H9 (cell line): ENCODE results near the gene ERC2. TPM values are rescaled to one million over a fixed set of nuclear protein-coding genes. Genes with fewer than 3 reads are reported as not detected.

ENCODE experiments used
- DNase-seq: peaks from one replicate; pipeline ENCODE4 v3.0.0-alpha.2; 2017
- H2AFZ ChIP-seq: one replicate; pipeline ENCODE4 v1.6.1; 2013; ENCODE audit warnings: mild to moderate bottlenecking, low read length, control low read depth, moderate library complexity
- H2AK5ac ChIP-seq: 2 replicates; pipeline ENCODE4 v1.6.1; 2013; ENCODE audit warnings: low read length, control low read depth, mixed read lengths; ENCODE audit not compliant: insufficient read length
- H2BK120ac ChIP-seq: one replicate; pipeline ENCODE4 v1.6.1; 2013; ENCODE audit warnings: low read depth, mild to moderate bottlenecking, low read length, control low read depth, inconsistent platforms; ENCODE audit not compliant: poor library complexity, severe bottlenecking
- H2BK12ac ChIP-seq: 2 replicates; pipeline ENCODE4 v1.6.1; 2013; ENCODE audit warnings: low read length, control low read depth, mixed read lengths, low read depth; ENCODE audit not compliant: insufficient read length
- H2BK15ac ChIP-seq: 2 replicates; pipeline ENCODE4 v1.6.1; 2013; ENCODE audit warnings: low read depth, low read length, control low read depth
- H2BK20ac ChIP-seq: one replicate; pipeline ENCODE4 v1.6.1; 2013; ENCODE audit warnings: low read depth, mild to moderate bottlenecking, low read length, control low read depth, inconsistent platforms; ENCODE audit not compliant: poor library complexity, severe bottlenecking
- H2BK5ac ChIP-seq: 2 replicates; pipeline ENCODE4 v1.6.1; 2013; ENCODE audit warnings: low read length, control low read depth, mixed read lengths; ENCODE audit not compliant: insufficient read length
- H3K14ac ChIP-seq: 2 replicates; pipeline ENCODE4 v1.6.1; 2013; ENCODE audit warnings: low read length, control low read depth; ENCODE audit not compliant: insufficient read depth
- H3K18ac ChIP-seq: 2 replicates; pipeline ENCODE4 v1.6.1; 2013; ENCODE audit warnings: low read depth, mild to moderate bottlenecking, mixed read lengths, low read length, control low read depth; ENCODE audit not compliant: insufficient read length
- H3K23ac ChIP-seq: 2 replicates; pipeline ENCODE4 v1.6.1; 2013; ENCODE audit warnings: low read length, control low read depth, mixed read lengths, low read depth; ENCODE audit not compliant: insufficient read length
- H3K23me2 ChIP-seq: 2 replicates; pipeline ENCODE4 v1.6.1; 2013; ENCODE audit warnings: low read depth, mild to moderate bottlenecking, mixed read lengths, low read length, control low read depth; ENCODE audit not compliant: insufficient read length, poor library complexity, severe bottlenecking
- H3K27ac ChIP-seq: 2 replicates; pipeline ENCODE4 v1.5.1; 2013; ENCODE audit warnings: low read length, control low read depth, mixed read lengths, low read depth; ENCODE audit not compliant: insufficient read length
- H3K27me3 ChIP-seq: 2 replicates; pipeline ENCODE4 v1.6.1; 2013; ENCODE audit warnings: low read length, control low read depth, inconsistent platforms; ENCODE audit not compliant: insufficient read depth
- H3K4ac ChIP-seq: 2 replicates; pipeline ENCODE4 v1.6.1; 2013; ENCODE audit warnings: low read depth, mild to moderate bottlenecking, control low read depth, inconsistent platforms, low read length, moderate library complexity
- H3K4me1 ChIP-seq: 2 replicates; pipeline ENCODE4 v1.6.1; 2013; ENCODE audit warnings: low read length, control low read depth, inconsistent platforms; ENCODE audit not compliant: insufficient read depth
- H3K4me2 ChIP-seq: 2 replicates; pipeline ENCODE4 v1.6.1; 2013; ENCODE audit warnings: low read length, control low read depth, mixed read lengths; ENCODE audit not compliant: insufficient read length, insufficient read depth
- H3K56ac ChIP-seq: 2 replicates; pipeline ENCODE4 v1.6.1; 2013; ENCODE audit warnings: low read depth, mild to moderate bottlenecking, mixed read lengths, low read length, control low read depth; ENCODE audit not compliant: insufficient read length
- H3K79me1 ChIP-seq: 2 replicates; pipeline ENCODE4 v1.6.1; 2013; ENCODE audit warnings: low read depth, mild to moderate bottlenecking, moderate library complexity, low read length, control low read depth, inconsistent platforms; ENCODE audit not compliant: insufficient read depth, poor library complexity, severe bottlenecking
- H3K79me2 ChIP-seq: 2 replicates; pipeline ENCODE4 v1.6.1; 2013; ENCODE audit warnings: low read length, control low read depth, inconsistent platforms; ENCODE audit not compliant: insufficient read depth
- H3K9ac ChIP-seq: 2 replicates; pipeline ENCODE4 v1.6.1; 2013; ENCODE audit warnings: low read length, control low read depth, mixed read lengths; ENCODE audit not compliant: insufficient read length; ENCODE audit errors: extremely low read depth
- H3K9me3 ChIP-seq: one replicate; pipeline ENCODE4 v1.6.1; 2013; ENCODE audit warnings: low read depth, low read length, inconsistent platforms; ENCODE audit not compliant: control insufficient read depth
- H3T11ph ChIP-seq: one replicate; pipeline ENCODE4 v1.6.1; 2013; ENCODE audit warnings: mild to moderate bottlenecking, low read length, control low read depth, inconsistent platforms
- H4K20me1 ChIP-seq: one replicate; pipeline ENCODE4 v1.6.1; 2013; ENCODE audit not compliant: control insufficient read depth, insufficient read length, insufficient read depth
- H4K5ac ChIP-seq: 2 replicates; pipeline ENCODE4 v1.6.1; 2013; ENCODE audit warnings: low read depth, mild to moderate bottlenecking, mixed read lengths, low read length, control low read depth; ENCODE audit not compliant: insufficient read length
- H4K8ac ChIP-seq: replicated peaks from 2 replicates; pipeline ENCODE4 v1.6.1; 2013; ENCODE audit warnings: low read length, control low read depth, mixed read lengths, low read depth; ENCODE audit not compliant: insufficient read length
- H4K91ac ChIP-seq: 2 replicates; pipeline ENCODE4 v1.6.1; 2013; ENCODE audit warnings: low read depth, mild to moderate bottlenecking, moderate library complexity, mixed read lengths, low read length, control low read depth; ENCODE audit not compliant: insufficient read length
- H3K27ac Mint-ChIP-seq, 3 experiments: 2 replicates in 2 of 3; 3 replicates in 1 of 3; pipeline ENCODE4 v1.8.0; 2020 to 2021; ENCODE audit warnings: mixed read lengths in 3 of 3, mild to moderate bottlenecking in 1 of 3, moderate library complexity in 1 of 3
- H3K27me3 Mint-ChIP-seq: 2 replicates; pipeline ENCODE4 v1.8.0; 2021; ENCODE audit warnings: low read depth, mild to moderate bottlenecking, moderate library complexity, mixed read lengths
- H3K36me3 Mint-ChIP-seq, 3 experiments: 2 replicates in 2 of 3; 3 replicates in 1 of 3; pipeline ENCODE4 v1.8.0; 2020 to 2021; ENCODE audit warnings: low read depth in 3 of 3, mixed read lengths in 3 of 3; ENCODE audit not compliant: insufficient read depth in 1 of 3
- H3K4me1 Mint-ChIP-seq, 2 experiments: 2 replicates each; pipeline ENCODE4 v1.8.0; 2020; ENCODE audit warnings: mixed read lengths in 2 of 2
- H3K4me3 Mint-ChIP-seq, 2 experiments: 2 replicates in 1 of 2; 3 replicates in 1 of 2; pipeline ENCODE4 v1.8.0; 2020 to 2021; ENCODE audit warnings: mild to moderate bottlenecking in 2 of 2, mixed read lengths in 2 of 2, moderate library complexity in 1 of 2
- H3K9me3 Mint-ChIP-seq, 2 experiments: 2 replicates in 1 of 2; 3 replicates in 1 of 2; pipeline ENCODE4 v1.8.0; 2020; ENCODE audit warnings: mild to moderate bottlenecking in 2 of 2, mixed read lengths in 2 of 2, moderate library complexity in 1 of 2
- WGBS: extraction: QIAGEN DNeasy Blood & Tissue Kit; methylation state at CpG from one replicate; pipeline ENCODE4 v1.1.7; 2013; ENCODE audit warnings: missing lambda C conversion rate, low lambda C conversion rate, mixed read lengths; ENCODE audit not compliant: insufficient read length; ENCODE audit errors: extremely low coverage; 5-methylcytosine and 5-hydroxymethylcytosine counted together
- total RNA-seq: library from RNA; stranded (reverse); gene quantifications from 2 replicates; pipeline ENCODE4 v1.2.1, GENCODE V29; 2021
- TF ChIP-seq, protein P1 (sequence below): fragments of 200-600 bp; sonication (generic); conservative IDR thresholded peaks from 3 replicates; pipeline ENCODE4 v1.8.0; 2021; ENCODE audit warnings: antibody characterized with exemption, mild to moderate bottlenecking

ERC2 gene
- total RNA-seq, 1 experiment from 2014 or later: 15.4 TPM

DNA sequence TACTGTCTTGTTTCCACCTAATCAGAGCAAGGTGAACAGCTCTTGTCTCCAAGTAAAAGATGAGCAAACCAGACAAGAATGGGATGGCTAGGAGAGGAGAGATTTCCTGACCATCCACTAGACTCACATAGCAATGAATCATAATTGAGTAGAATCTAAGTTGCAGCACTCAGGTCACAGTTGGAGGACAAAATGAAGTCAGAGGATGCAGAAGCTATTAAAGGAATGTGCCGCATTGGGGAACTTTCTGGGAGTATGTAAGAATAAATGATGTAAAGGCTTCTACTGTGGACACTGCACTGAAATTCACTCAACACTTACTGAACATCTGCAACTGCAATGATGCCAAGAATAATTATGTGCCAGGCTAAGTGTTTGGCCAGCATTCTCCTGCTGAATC is 763.7 kb downstream of the ERC2 start:
- H3K27me3 ChIP-seq: no peaks in the 10 kb centered on the region
- no peak overlapping the region for H2AK5ac ChIP-seq
- no peak overlapping the region for H2BK20ac ChIP-seq
- H3K79me2 ChIP-seq: no peaks in the 10 kb centered on the region
- H2AFZ ChIP-seq: no peak overlapping the region
- H3K9ac ChIP-seq: no peak overlapping the region
- no peak overlapping the region for H3K27ac ChIP-seq
- Mint-ChIP-seq H3K27ac (no peak overlapping the region), H3K9me3 (no peaks in the 10 kb centered on the region), H3K4me3 (no peak overlapping the region), H3K27me3 (no peaks in the 10 kb centered on the region), H3K36me3 (no peaks in the 10 kb centered on the region), H3K4me1 (peaks cover 23 to 24% of the 10 kb centered on the region in 2 experiments)
- peaks cover 5% of the 10 kb centered on the region; the same call in 1 of the 2 replicates for H3K4me1 ChIP-seq
- TF ChIP-seq, protein P1, sequence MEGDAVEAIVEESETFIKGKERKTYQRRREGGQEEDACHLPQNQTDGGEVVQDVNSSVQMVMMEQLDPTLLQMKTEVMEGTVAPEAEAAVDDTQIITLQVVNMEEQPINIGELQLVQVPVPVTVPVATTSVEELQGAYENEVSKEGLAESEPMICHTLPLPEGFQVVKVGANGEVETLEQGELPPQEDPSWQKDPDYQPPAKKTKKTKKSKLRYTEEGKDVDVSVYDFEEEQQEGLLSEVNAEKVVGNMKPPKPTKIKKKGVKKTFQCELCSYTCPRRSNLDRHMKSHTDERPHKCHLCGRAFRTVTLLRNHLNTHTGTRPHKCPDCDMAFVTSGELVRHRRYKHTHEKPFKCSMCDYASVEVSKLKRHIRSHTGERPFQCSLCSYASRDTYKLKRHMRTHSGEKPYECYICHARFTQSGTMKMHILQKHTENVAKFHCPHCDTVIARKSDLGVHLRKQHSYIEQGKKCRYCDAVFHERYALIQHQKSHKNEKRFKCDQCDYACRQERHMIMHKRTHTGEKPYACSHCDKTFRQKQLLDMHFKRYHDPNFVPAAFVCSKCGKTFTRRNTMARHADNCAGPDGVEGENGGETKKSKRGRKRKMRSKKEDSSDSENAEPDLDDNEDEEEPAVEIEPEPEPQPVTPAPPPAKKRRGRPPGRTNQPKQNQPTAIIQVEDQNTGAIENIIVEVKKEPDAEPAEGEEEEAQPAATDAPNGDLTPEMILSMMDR: no peak
- WGBS: no CpG with 5 or more reads among the region's 1 CpG
- H3K23ac ChIP-seq: no peak overlapping the region
- no peaks in the 10 kb centered on the region for H4K20me1 ChIP-seq
- no peak overlapping the region for H4K5ac ChIP-seq
- no peak overlapping the region for H2BK5ac ChIP-seq
- DNase-seq: no peak
- no peak overlapping the region for H4K8ac ChIP-seq
- H3K9me3 ChIP-seq: no peaks in the 10 kb centered on the region
- no peak overlapping the region for H3K4me2 ChIP-seq
- no peak overlapping the region for H3K14ac ChIP-seq
- no peak overlapping the region for H2BK15ac ChIP-seq
- no peak overlapping the region for H2BK12ac ChIP-seq
- H3K56ac ChIP-seq: no peak overlapping the region
- no peaks in the 10 kb centered on the region for H3K79me1 ChIP-seq
- no peak overlapping the region for H3K18ac ChIP-seq
- H3T11ph ChIP-seq: no peak overlapping the region
- H3K23me2 ChIP-seq: no peaks in the 10 kb centered on the region
- H2BK120ac ChIP-seq: no peak overlapping the region
- H4K91ac ChIP-seq: no peak overlapping the region
- H3K4ac ChIP-seq: no peak overlapping the region
